HTERT RPE-1 (cell line): ENCODE measurements around the gene FYCO1.

Source experiments
- in situ Hi-C: fragments of 300-500 bp; cut with MboI; formaldehyde crosslinking; loops from 4 replicates; pipeline ENCODE4 v1.14.3; 2020; ENCODE audit warnings: low sequenced_read_pairs

Gene FYCO1

GRCh38 chr3:45890405-45890804 is 105.2 kb downstream of the FYCO1 start:
- in situ Hi-C loops, result no loop called here

GRCh38 chr3:45889337-45889736 is 106.3 kb downstream of the FYCO1 start:
- in situ Hi-C loops, result no loop called here

GRCh38 chr3:45887759-45888511 is 107.7 kb downstream of the FYCO1 start:
- in situ Hi-C loops, result no loop called here

GRCh38 chr3:45887285-45887684 is 108.3 kb downstream of the FYCO1 start:
- in situ Hi-C loops, result no loop called here

GRCh38 chr3:45885979-45886705 is 109.5 kb downstream of the FYCO1 start, which contains the start of gene CCR9:
Gene CCR9 (plus strand): TSS chr3:45886543. CDS start chr3:45894934, 8,391 bp downstream.
- in situ Hi-C loops, result no loop called here

GRCh38 chr3:45884368-45885201 is 111.0 kb downstream of the FYCO1 start:
- in situ Hi-C loops, result no loop called here

- in situ Hi-C loops, result no loop called here
Measured at GRCh38 chr3:45881078-45882022, 114.3 kb downstream of the FYCO1 start.

GRCh38 chr3:45880725-45881077 is 114.9 kb downstream of the FYCO1 start:
- in situ Hi-C loops, result no loop called here

- in situ Hi-C loops, result no loop called here
Measured at GRCh38 chr3:45878124-45878523, 117.5 kb downstream of the FYCO1 start.

- in situ Hi-C loops, result no loop called here
Measured at GRCh38 chr3:45874677-45875346, 120.8 kb downstream of the FYCO1 start.

GRCh38 chr3:45873638-45874037 is 122.0 kb downstream of the FYCO1 start:
- in situ Hi-C loops, result no loop called here

GRCh38 chr3:45873036-45873435 is 122.6 kb downstream of the FYCO1 start:
- in situ Hi-C loops, result no loop called here

- in situ Hi-C loops, result no loop called here
Measured at GRCh38 chr3:45872569-45872968, 123.1 kb downstream of the FYCO1 start.

GRCh38 chr3:45871780-45872179 is 123.8 kb downstream of the FYCO1 start:
- in situ Hi-C loops, result no loop called here

GRCh38 chr3:45870099-45870498 is 125.5 kb downstream of the FYCO1 start:
- in situ Hi-C loops, result no loop called here

GRCh38 chr3:45869638-45870037 is 126.0 kb downstream of the FYCO1 start:
- in situ Hi-C loops, result no loop called here

GRCh38 chr3:45868650-45869049 is 127.0 kb downstream of the FYCO1 start:
- in situ Hi-C loops, result no loop called here

GRCh38 chr3:45868213-45868612 is 127.4 kb downstream of the FYCO1 start:
- in situ Hi-C loops, result no loop called here
